GM19324 (cell line): ENCODE data around the gene DUSP16.
"Not testable (repeated sequence)": the region's sequence is repeated elsewhere in the genome, so short reads cannot be mapped to it uniquely, and the experiment has no call there.

Source experiments
- ATAC-seq: cut with Tn5 transposase; IDR thresholded peaks from one replicate; pipeline ENCODE4 v1.9.1; 2021; ENCODE audit warnings: mild to moderate bottlenecking, moderate library complexity; ENCODE audit not compliant: unreplicated experiment, low FRiP score

DUSP16 gene

GRCh38 chr12:12562585-12563261 is at the start of gene DUSP16:
Gene DUSP16, minus strand, starts transcription at chr12:12562863. Its CDS starts 41,765 bp downstream, at chr12:12521098.
- peak; percentile 80 for ATAC-seq

GRCh38 chr12:12612358-12612757 is 49.7 kb upstream of the DUSP16 start:
- no peak for ATAC-seq

GRCh38 chr12:12611512-12612306 is 49.0 kb upstream of the DUSP16 start, which contains the start of gene CREBL2:
Gene CREBL2, plus strand, starts transcription at chr12:12611876. Its CDS starts 297 bp downstream, at chr12:12612173.
- peak; percentile 89 for ATAC-seq

- no peak for ATAC-seq
Observed at GRCh38 chr12:12610711-12611110, 48.0 kb upstream of the DUSP16 start.

- ATAC-seq: no peak
Observed at GRCh38 chr12:12609692-12610091, 47.0 kb upstream of the DUSP16 start.

GRCh38 chr12:12608557-12608957 is 45.9 kb upstream of the DUSP16 start:
- ATAC-seq: no peak

- ATAC-seq: no peak
Observed at GRCh38 chr12:12606781-12607589, 44.3 kb upstream of the DUSP16 start.

- ATAC-seq: no peak
Observed at GRCh38 chr12:12604740-12605139, 42.1 kb upstream of the DUSP16 start.

GRCh38 chr12:12600659-12601058 is 38.0 kb upstream of the DUSP16 start:
- ATAC-seq: no peak

GRCh38 chr12:12599750-12600643 is 37.3 kb upstream of the DUSP16 start:
- no peak for ATAC-seq

GRCh38 chr12:12598864-12599263 is 36.2 kb upstream of the DUSP16 start:
- no peak for ATAC-seq

GRCh38 chr12:12596598-12596997 is 33.9 kb upstream of the DUSP16 start:
- ATAC-seq: not testable (repeated sequence)

- not testable (repeated sequence) for ATAC-seq
Observed at GRCh38 chr12:12595929-12596328, 33.3 kb upstream of the DUSP16 start.

- no peak for ATAC-seq
Observed at GRCh38 chr12:12592930-12593329, 30.3 kb upstream of the DUSP16 start.

GRCh38 chr12:12590961-12591360 is 28.3 kb upstream of the DUSP16 start:
- no peak for ATAC-seq

- ATAC-seq: not testable (repeated sequence)
Observed at GRCh38 chr12:12588436-12588835, 25.8 kb upstream of the DUSP16 start.

GRCh38 chr12:12587878-12588277 is 25.2 kb upstream of the DUSP16 start:
- ATAC-seq: no peak

- no peak for ATAC-seq
Observed at GRCh38 chr12:12586879-12587675, 24.4 kb upstream of the DUSP16 start.
